ENCODE measurements around the gene NARF.
"Not testable (repeated sequence)": the region's sequence is repeated elsewhere in the genome, so short reads cannot be mapped to it uniquely, and the experiment has no call there.

The NARF gene

GRCh38 chr17:82449131-82449882 lies 9.2 kb upstream of the NARF start:
- DNase-seq: no peak

- no peak for DNase-seq
These were observed 8.6 kb upstream of the NARF start for GRCh38 chr17:82449883-82450356.

DNA sequence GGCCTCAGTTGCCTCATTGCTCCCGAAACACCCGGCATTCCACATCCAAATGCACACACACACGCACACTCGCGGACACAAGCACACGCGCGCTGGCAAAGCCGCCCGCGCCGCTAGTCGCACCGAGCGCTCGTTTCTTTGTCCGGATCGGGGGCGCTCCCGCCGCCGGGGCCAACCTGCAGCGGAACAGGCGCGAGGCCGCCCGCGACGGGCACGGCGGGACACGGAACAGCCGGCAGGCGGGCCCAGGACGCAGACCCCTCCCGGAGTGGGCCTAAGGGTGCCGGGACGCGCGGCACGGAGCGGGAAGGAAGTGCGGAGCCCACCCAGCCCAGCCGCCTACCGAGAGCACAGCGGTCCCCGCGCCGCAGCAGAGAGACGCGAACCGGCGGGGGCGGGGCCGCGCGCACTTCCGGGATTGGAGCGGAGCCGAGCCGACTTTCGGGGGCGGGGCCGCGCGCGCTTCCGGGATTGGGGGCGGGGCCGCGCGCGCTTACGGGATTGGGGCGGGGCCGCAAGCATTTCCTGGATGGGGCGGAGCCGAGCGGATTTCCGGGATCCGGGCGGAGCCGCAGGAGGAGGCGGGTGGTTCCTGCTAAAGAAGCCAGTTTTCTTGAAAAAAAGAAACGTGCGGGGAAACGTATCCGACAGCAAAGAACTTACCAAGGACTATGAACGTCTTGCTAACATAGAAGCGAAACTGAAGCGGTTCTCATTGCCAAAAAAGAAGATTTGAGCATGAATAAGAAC lies 8.0 kb upstream of the NARF start, which contains the start of gene CYBC1:
TSS of gene CYBC1 (minus strand) at position 396 of the 750 bp plus-strand sequence. CDS start 1,498 bp downstream, outside the sequence.
- DNase-seq: peak; percentile 93

GRCh38 chr17:82452162-82452561 lies 6.4 kb upstream of the NARF start:
- DNase-seq: no peak

- DNase-seq: not testable (repeated sequence)
These were observed 5.4 kb upstream of the NARF start for GRCh38 chr17:82453151-82453550.

- DNase-seq: not testable (repeated sequence)
These were observed 4.8 kb upstream of the NARF start for GRCh38 chr17:82453706-82454105.

GRCh38 chr17:82457073-82457928 lies 1.2 kb upstream of the NARF start:
- DNase-seq: no peak

DNA sequence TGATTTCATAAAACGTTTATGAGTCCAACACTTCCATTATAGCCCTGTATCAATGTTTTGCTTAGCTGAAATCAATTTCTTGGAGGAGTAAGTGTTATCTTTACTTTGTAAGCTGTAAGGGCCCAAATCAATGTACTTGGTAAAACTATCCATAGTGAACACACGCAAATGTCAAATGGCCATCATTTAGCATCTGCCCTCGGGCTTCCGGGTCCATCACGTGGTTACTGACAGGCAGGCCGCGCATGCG lies 687 bp upstream of the NARF start:
- DNase-seq: peak; percentile 91

DNA sequence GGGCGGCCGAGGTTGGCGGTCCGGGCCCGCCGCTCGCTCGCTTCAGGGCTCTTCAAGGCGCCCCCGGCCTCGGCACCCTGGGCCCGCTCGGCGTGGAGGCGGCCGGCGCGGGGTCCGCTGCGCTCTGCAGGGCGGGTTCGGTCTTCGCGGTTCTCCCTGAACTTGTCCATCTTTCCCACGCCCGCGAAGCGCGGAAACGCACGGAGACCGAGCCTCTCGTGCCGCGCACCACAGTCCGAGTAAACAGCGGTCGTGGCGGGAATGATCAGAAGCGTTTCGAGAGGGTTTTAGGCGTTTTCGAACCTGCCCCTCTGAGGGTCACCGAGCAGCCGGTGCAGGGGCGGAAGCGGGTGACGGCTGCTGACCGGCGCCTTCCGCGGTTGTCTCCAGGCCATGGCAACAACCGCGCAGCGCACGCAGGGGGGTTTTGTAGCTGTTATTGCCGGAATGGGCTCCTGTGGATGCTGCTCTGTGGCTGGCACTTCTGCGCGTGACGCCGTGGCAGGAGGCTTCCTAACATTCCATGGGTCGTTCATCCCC lies 414 bp downstream of the NARF start:
- no peak for DNase-seq

DNA sequence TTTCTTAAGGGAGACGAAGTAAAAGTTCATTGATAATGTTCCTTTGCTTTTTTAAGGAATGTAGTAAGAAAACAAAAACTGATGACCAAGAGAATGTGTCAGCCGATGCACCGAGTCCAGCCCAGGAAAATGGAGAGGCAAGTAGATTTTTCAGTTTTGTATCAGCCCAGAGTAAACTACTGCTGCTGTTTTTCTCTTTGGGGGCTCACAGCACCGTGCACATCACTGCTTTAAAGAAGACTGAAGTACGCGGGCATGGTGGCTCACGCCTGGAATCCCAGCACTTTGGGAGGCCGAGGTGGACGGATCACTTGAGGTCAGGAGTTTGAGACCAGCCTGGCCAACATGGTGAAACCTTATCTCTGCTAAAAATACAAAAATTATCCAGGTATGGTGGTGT lies 1.4 kb downstream of the NARF start:
- not testable (repeated sequence) for DNase-seq

DNA sequence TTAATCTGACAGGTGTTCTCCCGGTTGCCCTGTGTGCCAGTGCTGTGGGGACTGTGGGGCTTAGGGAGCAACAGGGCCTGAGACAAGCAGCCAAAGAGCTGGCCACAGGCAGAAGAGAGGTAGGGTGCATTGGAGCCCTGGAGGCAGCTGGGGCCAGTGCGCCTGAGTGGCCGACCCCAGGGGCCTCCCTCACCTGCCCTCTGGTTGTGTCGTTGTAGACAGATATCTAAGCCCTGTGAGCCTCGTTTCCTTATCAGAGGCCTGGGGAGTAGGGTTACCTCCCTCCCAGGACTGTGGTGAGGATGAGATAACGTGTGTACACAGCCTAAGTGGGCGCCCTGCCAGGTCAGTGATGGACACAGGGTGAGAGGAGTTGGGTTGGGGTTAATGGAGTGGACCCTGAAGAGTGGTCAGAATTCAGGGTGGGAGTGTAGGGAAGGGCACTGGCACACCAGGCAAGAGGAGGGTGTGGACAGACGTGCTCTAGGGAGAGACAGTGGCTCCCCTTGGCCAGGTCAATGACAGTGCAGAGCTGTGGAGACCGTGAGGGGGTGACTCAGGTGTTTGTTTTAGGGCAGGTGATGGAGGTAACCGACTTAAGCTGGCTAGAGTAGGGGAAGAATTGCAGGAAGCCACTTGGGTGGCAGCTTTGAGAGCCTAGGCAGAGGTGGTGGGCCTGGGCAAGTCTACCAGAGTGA lies 3.4 kb downstream of the NARF start:
- peak; percentile 94 for DNase-seq

DNA sequence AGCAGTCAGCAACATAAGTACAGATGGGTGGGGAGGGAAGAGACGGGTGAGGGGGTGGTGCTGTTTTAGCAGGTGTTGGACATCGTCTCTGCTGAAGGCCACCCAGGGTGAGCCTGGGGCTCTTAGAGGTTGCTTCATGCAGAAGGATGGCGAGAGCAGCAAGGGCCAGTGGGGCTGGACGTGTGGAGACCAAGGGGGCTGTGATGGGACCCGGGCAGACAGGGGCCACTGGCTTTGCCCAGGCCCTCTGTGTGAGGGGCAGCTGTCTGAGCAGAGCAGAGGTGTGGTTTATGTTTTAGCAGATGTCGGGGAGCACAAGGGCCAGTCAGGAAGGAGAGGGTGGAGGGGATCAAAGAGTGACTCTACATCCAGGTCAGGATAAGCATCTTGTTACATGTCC lies 4.8 kb downstream of the NARF start:
- no peak for DNase-seq

DNA sequence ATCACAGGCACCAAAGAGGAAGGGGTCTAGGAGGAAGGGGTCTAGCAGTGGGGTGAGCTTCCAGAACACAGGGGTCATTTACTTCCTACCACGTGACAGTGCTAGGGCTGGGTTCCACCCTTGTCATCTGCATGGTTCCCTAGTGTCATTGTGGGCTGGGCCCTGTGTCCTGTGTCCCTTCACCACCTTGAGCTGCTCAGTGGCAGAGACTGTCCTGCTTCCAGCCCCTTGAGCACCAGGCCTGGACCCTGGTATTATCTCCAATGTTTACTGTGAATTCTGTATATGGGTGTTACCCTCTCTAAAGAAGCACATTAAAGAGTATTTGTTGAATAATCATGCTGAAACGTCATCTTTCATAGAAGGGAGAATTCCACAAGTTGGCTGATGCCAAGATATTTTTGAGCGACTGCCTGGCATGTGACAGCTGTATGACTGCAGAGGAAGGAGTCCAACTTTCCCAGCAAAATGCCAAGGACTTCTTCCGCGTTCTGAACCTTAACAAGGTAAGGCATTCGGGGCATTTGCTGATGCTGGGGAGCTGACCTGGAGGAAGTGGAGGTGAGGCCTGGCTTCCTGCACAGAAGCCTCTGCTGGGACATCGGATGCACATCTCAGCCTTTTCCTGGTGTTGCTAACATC lies 5.5 kb downstream of the NARF start:
- no peak for DNase-seq

GRCh38 chr17:82464567-82464929 lies 6.0 kb downstream of the NARF start:
- no peak for DNase-seq

DNA sequence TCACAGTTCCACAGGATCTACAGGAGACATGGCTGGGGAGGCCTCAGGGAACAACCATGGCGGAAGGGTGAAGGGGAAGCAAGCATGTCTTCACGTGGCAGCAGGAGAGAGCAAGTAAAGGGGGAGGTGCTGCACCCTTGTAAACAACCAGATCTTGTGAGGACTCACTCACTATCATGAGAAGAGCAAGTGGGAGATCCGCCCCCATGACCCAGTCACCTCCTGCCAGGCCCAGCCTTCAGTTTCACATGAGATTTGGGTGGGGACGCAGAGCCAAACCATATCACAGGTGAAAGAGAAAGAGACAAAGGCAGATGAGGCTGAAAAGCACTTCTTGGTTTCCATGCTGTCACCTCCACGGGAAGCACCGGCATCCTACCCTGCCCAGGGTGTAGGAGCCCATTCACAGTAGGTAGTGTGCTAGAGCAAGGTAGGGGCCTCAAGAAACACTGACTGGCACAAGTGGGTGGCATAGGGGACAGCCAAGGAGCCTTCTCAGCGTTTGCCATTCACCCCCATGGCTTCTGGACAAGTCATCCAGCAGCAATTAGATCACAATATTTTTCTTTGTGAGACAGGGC lies 6.6 kb downstream of the NARF start:
- no peak for DNase-seq

DNA sequence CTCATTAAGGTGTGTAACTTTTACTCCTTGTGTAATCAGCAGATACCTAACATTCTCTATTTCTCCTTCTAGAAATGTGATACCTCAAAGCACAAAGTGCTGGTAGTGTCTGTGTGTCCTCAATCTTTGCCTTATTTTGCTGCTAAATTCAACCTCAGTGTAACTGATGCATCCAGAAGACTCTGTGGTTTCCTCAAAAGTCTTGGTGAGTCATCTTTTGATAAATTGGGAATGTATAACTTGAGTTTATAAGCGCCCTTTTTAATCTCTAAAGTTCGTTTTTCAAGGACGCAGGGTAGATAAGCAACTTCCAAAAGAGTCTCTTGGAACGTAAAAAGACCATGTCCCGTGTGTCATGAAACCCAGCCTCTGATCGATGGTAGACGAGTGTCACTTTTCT lies 10.2 kb downstream of the NARF start:
- DNase-seq: no peak

DNA sequence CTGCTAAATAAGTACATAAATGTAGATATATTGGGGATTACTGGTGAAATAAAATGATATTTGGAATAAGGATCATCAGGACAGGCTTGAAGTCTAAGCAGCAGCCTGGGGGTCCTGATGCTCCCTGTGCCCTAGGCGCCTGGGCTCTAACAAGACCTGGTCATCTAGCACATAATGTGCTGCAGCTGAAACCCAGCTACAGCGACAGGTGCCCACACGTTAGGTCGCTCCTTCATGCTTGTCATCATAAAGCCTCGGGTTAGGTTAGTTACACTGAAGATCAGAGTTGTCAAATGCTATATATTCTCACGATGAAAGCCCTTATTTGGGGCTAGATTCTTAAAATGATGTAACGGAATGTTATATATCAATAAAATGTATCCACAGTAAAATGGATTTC lies 11.5 kb downstream of the NARF start:
- no peak for DNase-seq

DNA sequence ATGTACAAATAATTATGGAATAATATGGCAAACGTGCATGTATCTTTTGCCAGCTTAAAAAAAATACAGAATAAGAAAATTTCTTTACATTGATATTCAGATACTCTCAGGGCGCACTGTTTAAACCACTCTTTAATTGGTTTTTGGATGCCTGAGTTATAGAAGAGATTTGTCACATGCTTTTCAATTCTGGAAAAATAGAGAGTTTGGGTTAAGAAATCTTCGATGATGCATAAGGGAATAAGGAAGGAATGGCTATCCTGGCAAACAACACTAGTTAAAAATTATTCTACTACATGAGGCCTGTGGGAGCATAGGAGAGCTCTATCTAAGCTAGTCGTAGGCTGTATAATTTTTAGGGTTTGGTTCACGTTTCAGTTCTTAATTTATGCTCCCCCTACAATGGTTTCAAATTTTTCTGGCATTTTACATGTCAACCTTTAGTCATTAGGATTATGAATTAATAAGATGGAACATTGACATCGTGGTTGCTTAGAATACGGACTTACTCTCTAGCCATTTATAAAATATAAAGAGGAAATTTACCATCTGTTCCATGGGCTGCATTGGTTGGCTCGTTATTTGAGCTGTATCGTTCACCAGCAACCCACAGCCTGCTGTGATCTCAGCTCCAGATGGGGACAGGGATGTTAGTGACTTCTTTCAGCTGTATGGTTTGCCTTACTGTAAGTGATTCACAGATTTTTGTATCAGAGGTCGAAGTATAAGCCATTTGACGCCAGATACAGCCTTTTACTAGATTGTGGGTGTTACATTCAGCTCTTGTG lies 15.9 kb downstream of the NARF start:
- no peak for DNase-seq

- no peak for DNase-seq
These were observed 16.9 kb downstream of the NARF start for GRCh38 chr17:82475458-82475857.

GRCh38 chr17:82477934-82478333 lies 19.4 kb downstream of the NARF start:
- no peak for DNase-seq

- DNase-seq: no peak
These were observed 21.1 kb downstream of the NARF start for GRCh38 chr17:82479602-82480001.
